ENCODE results near the gene BRD8. TPM values are rescaled to one million over a fixed set of nuclear protein-coding genes. Genes with fewer than 3 reads are reported as not detected.

Gene BRD8
- total and polyA plus RNA-seq, 12 donors: 13.0 to 35.9 (median 22.7) TPM

DNA sequence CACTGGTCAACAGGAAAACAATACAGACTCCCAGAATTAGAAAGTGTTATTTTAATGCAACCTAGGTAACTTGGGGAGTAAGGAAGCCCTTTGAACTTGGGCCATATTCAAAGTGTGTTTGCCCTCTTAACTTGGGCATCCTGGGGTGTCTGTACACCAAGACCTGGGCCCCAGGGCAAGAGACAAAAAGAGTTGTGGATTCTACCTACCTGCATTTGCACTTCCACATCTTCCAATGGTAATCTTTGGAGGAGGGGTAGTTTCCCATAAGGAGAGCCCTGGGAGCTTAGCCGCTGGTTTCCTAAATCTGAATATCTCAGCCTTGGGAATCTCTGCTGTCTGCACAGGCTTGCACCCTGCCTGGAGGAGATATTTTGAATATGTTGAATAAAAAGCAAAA lies 86.1 kb downstream of the BRD8 start:
- H3K4me3 ChIP-seq: no peak overlapping the region
- ATAC-seq (no peak), DNase-seq (no peak)
- H3K4me1 ChIP-seq: no peaks in the 10 kb centered on the region
- peaks cover 0 to 12% (median 9%) of the 10 kb centered on the region in 7 donors for H3K27me3 ChIP-seq
- no peak overlapping the region for H3K27ac ChIP-seq
- 65 to 74% methylated on average over 1 of the region's 1 CpG for WGBS, 2 donors
- H3K36me3 ChIP-seq: no peaks in the 10 kb centered on the region
- intact Hi-C loops (cut with DNase I): no loop called here
- no peaks in the 10 kb centered on the region for H3K9me3 ChIP-seq
- TF ChIP-seq, protein P1, sequence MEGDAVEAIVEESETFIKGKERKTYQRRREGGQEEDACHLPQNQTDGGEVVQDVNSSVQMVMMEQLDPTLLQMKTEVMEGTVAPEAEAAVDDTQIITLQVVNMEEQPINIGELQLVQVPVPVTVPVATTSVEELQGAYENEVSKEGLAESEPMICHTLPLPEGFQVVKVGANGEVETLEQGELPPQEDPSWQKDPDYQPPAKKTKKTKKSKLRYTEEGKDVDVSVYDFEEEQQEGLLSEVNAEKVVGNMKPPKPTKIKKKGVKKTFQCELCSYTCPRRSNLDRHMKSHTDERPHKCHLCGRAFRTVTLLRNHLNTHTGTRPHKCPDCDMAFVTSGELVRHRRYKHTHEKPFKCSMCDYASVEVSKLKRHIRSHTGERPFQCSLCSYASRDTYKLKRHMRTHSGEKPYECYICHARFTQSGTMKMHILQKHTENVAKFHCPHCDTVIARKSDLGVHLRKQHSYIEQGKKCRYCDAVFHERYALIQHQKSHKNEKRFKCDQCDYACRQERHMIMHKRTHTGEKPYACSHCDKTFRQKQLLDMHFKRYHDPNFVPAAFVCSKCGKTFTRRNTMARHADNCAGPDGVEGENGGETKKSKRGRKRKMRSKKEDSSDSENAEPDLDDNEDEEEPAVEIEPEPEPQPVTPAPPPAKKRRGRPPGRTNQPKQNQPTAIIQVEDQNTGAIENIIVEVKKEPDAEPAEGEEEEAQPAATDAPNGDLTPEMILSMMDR (IDR thresholded peaks at IDR 0.05): no peak

DNA sequence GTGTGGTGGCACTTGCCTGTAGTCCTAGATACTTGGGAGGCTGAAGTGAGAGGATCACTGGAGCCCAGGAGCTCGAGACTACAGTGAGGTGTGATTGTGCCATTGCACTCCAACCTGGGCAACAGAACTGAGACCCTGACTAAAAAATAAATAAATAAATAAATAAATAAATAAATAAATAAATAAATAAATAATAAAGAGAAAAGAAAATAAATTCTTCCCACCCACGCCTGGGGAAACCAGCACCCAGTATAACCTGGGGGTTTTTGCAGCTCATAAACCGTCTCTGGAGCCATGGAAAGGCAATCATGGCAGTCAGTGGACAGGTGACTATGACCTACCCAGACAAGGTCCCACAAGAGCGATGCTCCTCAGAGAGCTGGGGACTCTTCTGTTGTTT lies 86.7 kb downstream of the BRD8 start:
- no peaks in the 10 kb centered on the region for H3K36me3 ChIP-seq
- TF ChIP-seq, protein P1 (IDR thresholded peaks at IDR 0.05): no peak
- ATAC-seq: no peak
- H3K27me3 ChIP-seq: peaks cover 0 to 12% (median 9%) of the 10 kb centered on the region in 7 donors
- H3K9me3 ChIP-seq: no peaks in the 10 kb centered on the region
- no peak for DNase-seq
- no peak overlapping the region for H3K27ac ChIP-seq
- no peaks in the 10 kb centered on the region for H3K4me1 ChIP-seq
- WGBS, 2 donors: 89 to 92% methylated on average over 4 of the region's 4 CpGs
- H3K4me3 ChIP-seq: no peak overlapping the region
- intact Hi-C loops (cut with DNase I): no loop called here

Other genes with a start within 250 kb of the BRD8 start
- gene FAM13B, start 145.6 kb downstream of the BRD8 start, total RNA-seq: 10 to 100 TPM; 22.4 to 47.4 (median 32.1) TPM
- gene FAM13B, start 145.6 kb downstream of the BRD8 start, polyA plus RNA-seq: 10 to 100 TPM in 1 of 2 donors, 1 to 10 TPM in 1; 8.8 to 12.1 TPM
- not detected for gene WNT8A, start 94.6 kb downstream of the BRD8 start, total RNA-seq
- gene WNT8A, start 94.6 kb downstream of the BRD8 start, polyA plus RNA-seq: not detected
- 1 to 10 TPM; 2.0 to 5.9 (median 3.9) TPM for gene NME5, start 39.2 kb downstream of the BRD8 start, total RNA-seq
- gene NME5, start 39.2 kb downstream of the BRD8 start, polyA plus RNA-seq: 1 to 10 TPM; 3.3 to 9.4 TPM
- gene KIF20A, start 482 bp upstream of the BRD8 start, total RNA-seq: 1 to 10 TPM in 2 of 10 donors, under 1 TPM in 6, not detected in 2; 0.13 to 9.3 (median 0.55) TPM
- gene KIF20A, start 482 bp upstream of the BRD8 start, polyA plus RNA-seq: under 1 TPM; 0.12 to 0.29 TPM
- gene CDC23, start 34.7 kb upstream of the BRD8 start, total RNA-seq: 10 to 100 TPM; 14.6 to 23.0 (median 17.8) TPM
- gene CDC23, start 34.7 kb upstream of the BRD8 start, polyA plus RNA-seq: 10 to 100 TPM; 10.5 to 12.9 TPM
- gene GFRA3, start 96.0 kb upstream of the BRD8 start, total RNA-seq: 1 to 10 TPM in 1 of 10 donors, under 1 TPM in 8, not detected in 1; 0.15 to 1.7 (median 0.87) TPM
- gene GFRA3, start 96.0 kb upstream of the BRD8 start, polyA plus RNA-seq: 1 to 10 TPM in 1 of 2 donors, under 1 TPM in 1; 0.59 to 1.4 TPM
- gene CDC25C, start 153.2 kb upstream of the BRD8 start, total RNA-seq: under 1 TPM in 5 of 10 donors, not detected in 5; 0.13 to 0.74 (median 0.38) TPM
- gene CDC25C, start 153.2 kb upstream of the BRD8 start, polyA plus RNA-seq: under 1 TPM in 1 of 2 donors, not detected in 1; 0.03 TPM
- gene FAM53C, start 159.6 kb upstream of the BRD8 start, total RNA-seq: 10 to 100 TPM; 20.4 to 29.9 (median 25.1) TPM
- gene FAM53C, start 159.6 kb upstream of the BRD8 start, polyA plus RNA-seq: 10 to 100 TPM in 1 of 2 donors, 1 to 10 TPM in 1; 8.8 to 14.9 TPM
- gene KDM3B, start 174.1 kb upstream of the BRD8 start, total RNA-seq: 10 to 100 TPM; 31.9 to 57.3 (median 48.3) TPM
- 10 to 100 TPM; 11.9 to 22.4 TPM for gene KDM3B, start 174.1 kb upstream of the BRD8 start, polyA plus RNA-seq